NCI-H2196 treated with DMSO at 0.1 percent for 48 hours (cell line): ENCODE data around the gene MYH16.
"Not testable (repeated sequence)": the region's sequence is repeated elsewhere in the genome, so short reads cannot be mapped to it uniquely, and the experiment has no call there.

Experiments
- DNase-seq: peaks from one replicate; lab custom pipeline; 2025; ENCODE audit not compliant: unreplicated experiment; lab: John Stamatoyannopoulos, UW

Gene MYH16

GRCh38 chr7:99272476-99273045 lies at the start of gene MYH16:
MYH16 (plus strand) TSS chr7:99272839.
- no peak for DNase-seq

GRCh38 chr7:99224263-99224898 lies 48.3 kb upstream of the MYH16 start:
- DNase-seq = not testable (repeated sequence)

GRCh38 chr7:99224899-99225265 lies 47.8 kb upstream of the MYH16 start:
- no peak for DNase-seq

- no peak for DNase-seq
Observed at GRCh38 chr7:99229234-99229633, 43.4 kb upstream of the MYH16 start.

- DNase-seq = no peak
Observed at GRCh38 chr7:99232082-99232770, 40.4 kb upstream of the MYH16 start.

GRCh38 chr7:99232955-99233354 lies 39.7 kb upstream of the MYH16 start:
- DNase-seq = not testable (repeated sequence)

GRCh38 chr7:99234185-99234584 lies 38.5 kb upstream of the MYH16 start:
- DNase-seq = no peak

GRCh38 chr7:99235925-99236324 lies 36.7 kb upstream of the MYH16 start:
- DNase-seq = no peak

- DNase-seq = not testable (repeated sequence)
Observed at GRCh38 chr7:99237876-99238275, 34.8 kb upstream of the MYH16 start.

- no peak for DNase-seq
Observed at GRCh38 chr7:99238558-99239341, 33.9 kb upstream of the MYH16 start.

GRCh38 chr7:99242682-99243081 lies 30.0 kb upstream of the MYH16 start:
- DNase-seq = no peak

GRCh38 chr7:99243751-99244337 lies 28.8 kb upstream of the MYH16 start:
- DNase-seq = no peak

- no peak for DNase-seq
Observed at GRCh38 chr7:99244939-99245338, 27.7 kb upstream of the MYH16 start.

- DNase-seq = no peak
Observed at GRCh38 chr7:99248391-99249095, 24.1 kb upstream of the MYH16 start.

GRCh38 chr7:99249985-99250575 lies 22.6 kb upstream of the MYH16 start:
- no peak for DNase-seq

- DNase-seq = no peak
Observed at GRCh38 chr7:99252166-99252895, 20.3 kb upstream of the MYH16 start.

GRCh38 chr7:99253369-99253768 lies 19.3 kb upstream of the MYH16 start:
- DNase-seq = no peak

- no peak for DNase-seq
Observed at GRCh38 chr7:99254390-99254789, 18.2 kb upstream of the MYH16 start.

GRCh38 chr7:99255463-99255862 lies 17.2 kb upstream of the MYH16 start:
- DNase-seq = no peak

GRCh38 chr7:99257065-99257464 lies 15.6 kb upstream of the MYH16 start:
- DNase-seq = no peak
